Calu3 (cell line): Measurements from ENCODE around the gene CHST5. TPM values are rescaled to one million over a fixed set of nuclear protein-coding genes. Genes with fewer than 3 reads are reported as not detected.

ENCODE experiments used
- BruUV-seq: library from RNA; stranded (reverse); fragments of 400-500 nt; replicated peaks from 2 replicates; lab custom pipeline; 2021; lab: Mats Ljungman, UMichigan
- CTCF ChIA-PET: fragments of 300-600 bp; sonication (Branson Sonifier 250); formaldehyde crosslinking; loops from one replicate; lab custom pipeline; 2022; ENCODE audit warnings: antibody characterized with exemption; lab: Charles Lee
- DNase-seq: peaks from one replicate; pipeline ENCODE4 v3.0.0; 2022
- H3K27ac Mint-ChIP-seq: one replicate; pipeline ENCODE4 v1.8.0; 2022; ENCODE audit warnings: mixed read lengths; ENCODE audit not compliant: unreplicated experiment
- H3K27me3 Mint-ChIP-seq: one replicate; pipeline ENCODE4 v1.8.0; 2022; ENCODE audit warnings: mixed read lengths; ENCODE audit not compliant: unreplicated experiment
- H3K36me3 Mint-ChIP-seq: one replicate; pipeline ENCODE4 v1.8.0; 2022; ENCODE audit warnings: mild to moderate bottlenecking, moderate library complexity, mixed read lengths; ENCODE audit not compliant: insufficient read depth, unreplicated experiment
- H3K4me1 Mint-ChIP-seq: one replicate; pipeline ENCODE4 v1.8.0; 2022; ENCODE audit warnings: mild to moderate bottlenecking, low read depth, mixed read lengths; ENCODE audit not compliant: unreplicated experiment
- H3K4me3 Mint-ChIP-seq: one replicate; pipeline ENCODE4 v1.8.0; 2022; ENCODE audit warnings: mild to moderate bottlenecking, low read depth, moderate library complexity, mixed read lengths; ENCODE audit not compliant: unreplicated experiment
- H3K9me3 Mint-ChIP-seq: one replicate; pipeline ENCODE4 v1.8.0; 2022; ENCODE audit warnings: low read depth, mixed read lengths; ENCODE audit not compliant: unreplicated experiment
- CTCF ChIP-seq: fragments of 200-600 bp; IDR thresholded peaks from one replicate; pipeline ENCODE4 v1.8.0; 2022; ENCODE audit warnings: antibody characterized with exemption; ENCODE audit not compliant: unreplicated experiment
- intact Hi-C: fragments of 100-400 bp; cut with micrococcal nuclease; formaldehyde crosslinking; loops from one replicate; pipeline ENCODE4 v1.10.0; 2022; ENCODE audit not compliant: unreplicated experiment
- total RNA-seq: library from RNA; stranded (reverse); gene quantifications from 2 replicates; pipeline ENCODE4 v1.2.3, GENCODE V29; 2022

CHST5 gene
- total RNA-seq, 1 experiment from 2014 or later = 0.64 TPM

- BruUV-seq = no TSS peak
These were observed 21.6 kb downstream of the CHST5 start for GRCh38 chr16:75514296-75514695.

GRCh38 chr16:75506574-75506973 is 29.3 kb downstream of the CHST5 start:
- DNase-seq = peak; percentile 62
- Mint-ChIP-seq H3K9me3 (no peaks in the 10 kb centered on the region), H3K27ac (peak overlapping the region; percentile 91), H3K4me3 (peak overlapping the region; percentile 6), H3K36me3 (peaks cover 16% of the 10 kb centered on the region), H3K27me3 (no peaks in the 10 kb centered on the region), H3K4me1 (peaks cover 17% of the 10 kb centered on the region)
- CTCF ChIA-PET = interaction anchor here (0.8 to 1.3 kb wide), 2 partner anchors 11 kb away, joined by 3 to 9 read pairs; partner anchors contain the start of gene CHST6
- no TSS peak for BruUV-seq
- TF ChIP-seq CTCF = no peak
- intact Hi-C loops = no loop called here

More at GRCh38 chr16:75514296-75514695, 21.6 kb downstream of the CHST5 start:
- no peak for TF ChIP-seq CTCF
- intact Hi-C loops = no loop called here
- Mint-ChIP-seq H3K9me3 (no peaks in the 10 kb centered on the region), H3K27me3 (no peaks in the 10 kb centered on the region), H3K4me1 (peaks cover 16% of the 10 kb centered on the region), H3K36me3 (peaks cover 24% of the 10 kb centered on the region), H3K27ac (no peak overlapping the region), H3K4me3 (no peak overlapping the region)
- CTCF ChIA-PET = interaction anchor here (0.6 kb wide), 1 partner anchor 137 kb away, joined by 4 read pairs; no protein-coding TSS in a partner anchor
- no peak for DNase-seq

- CTCF ChIA-PET = interaction anchor here (0.7 to 1.3 kb wide), 3 partner anchors 11 to 74 kb away, joined by 3 to 9 read pairs (median 3); partner anchors contain the start of gene CHST6
- Mint-ChIP-seq H3K4me1 (peaks cover 17% of the 10 kb centered on the region), H3K36me3 (peaks cover 16% of the 10 kb centered on the region), H3K27me3 (no peaks in the 10 kb centered on the region), H3K9me3 (no peaks in the 10 kb centered on the region), H3K4me3 (peak overlapping the region; percentile 6), H3K27ac (peak overlapping the region; percentile 91)
- TF ChIP-seq CTCF = no peak
- no peak for DNase-seq
- intact Hi-C loops = no loop called here
- BruUV-seq = no TSS peak
These were observed 29.8 kb downstream of the CHST5 start for GRCh38 chr16:75506107-75506506.

- CTCF ChIA-PET = no interaction called here
- DNase-seq = no peak
- no peak for TF ChIP-seq CTCF
These were observed 32.1 kb downstream of the CHST5 start for GRCh38 chr16:75503801-75504200.

More at GRCh38 chr16:75503801-75504200, 32.1 kb downstream of the CHST5 start:
- Mint-ChIP-seq H3K4me3 (no peak overlapping the region), H3K27ac (peak overlapping the region; percentile 23), H3K27me3 (no peaks in the 10 kb centered on the region), H3K9me3 (no peaks in the 10 kb centered on the region), H3K4me1 (peaks cover 17% of the 10 kb centered on the region), H3K36me3 (peaks cover 16% of the 10 kb centered on the region)
- intact Hi-C loops = no loop called here
- no TSS peak for BruUV-seq
